DMS79 (cell line): ENCODE results near the gene SLC25A28.

ENCODE experiments used
- DNase-seq: peaks from one replicate; lab custom pipeline; 2025; lab: John Stamatoyannopoulos, UW

Gene SLC25A28

GRCh38 chr10:99590799-99591198 lies 29.4 kb downstream of the SLC25A28 start:
- no peak for DNase-seq

DNA sequence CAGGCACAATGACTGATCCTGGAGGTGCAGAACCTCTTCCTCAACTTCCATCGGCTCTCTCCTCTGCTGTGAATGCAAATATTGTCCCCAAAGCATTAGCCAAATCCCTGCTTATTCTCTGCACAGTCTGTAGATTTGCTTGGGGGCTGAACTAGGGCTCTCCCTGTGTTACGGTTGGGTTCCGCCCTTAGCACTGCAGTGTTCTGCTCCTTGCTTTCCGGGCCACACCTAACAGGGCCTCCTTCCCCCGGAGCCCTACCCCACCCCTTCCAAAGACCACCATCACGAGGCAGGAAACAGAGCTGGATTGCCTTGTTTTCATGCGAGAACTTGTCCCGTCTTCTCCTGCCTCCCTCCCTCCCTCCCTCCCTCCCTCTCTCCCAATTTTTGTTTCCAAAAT lies 36.6 kb downstream of the SLC25A28 start:
- no peak for DNase-seq

GRCh38 chr10:99582255-99582770 lies 37.9 kb downstream of the SLC25A28 start:
- DNase-seq = no peak

DNA sequence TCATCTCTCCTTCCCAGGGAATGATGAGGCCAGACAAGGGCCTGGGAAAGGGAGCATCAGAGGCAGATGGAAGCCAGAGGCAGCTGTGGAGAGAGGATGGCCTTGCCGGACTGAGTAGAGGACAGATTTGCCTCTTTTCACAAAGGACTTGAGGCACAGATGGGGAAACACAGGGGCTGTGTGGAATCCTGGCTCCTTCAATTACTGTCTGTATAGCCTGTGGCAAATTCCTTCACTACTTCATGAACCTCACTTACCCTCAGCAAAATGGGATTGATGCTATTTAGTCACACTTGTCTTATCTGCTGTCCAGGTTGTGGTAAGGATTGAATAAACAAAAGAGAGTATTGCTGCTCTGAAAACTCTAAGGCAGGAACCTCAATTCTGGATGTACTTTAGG lies 40.3 kb downstream of the SLC25A28 start:
- no peak for DNase-seq

DNA sequence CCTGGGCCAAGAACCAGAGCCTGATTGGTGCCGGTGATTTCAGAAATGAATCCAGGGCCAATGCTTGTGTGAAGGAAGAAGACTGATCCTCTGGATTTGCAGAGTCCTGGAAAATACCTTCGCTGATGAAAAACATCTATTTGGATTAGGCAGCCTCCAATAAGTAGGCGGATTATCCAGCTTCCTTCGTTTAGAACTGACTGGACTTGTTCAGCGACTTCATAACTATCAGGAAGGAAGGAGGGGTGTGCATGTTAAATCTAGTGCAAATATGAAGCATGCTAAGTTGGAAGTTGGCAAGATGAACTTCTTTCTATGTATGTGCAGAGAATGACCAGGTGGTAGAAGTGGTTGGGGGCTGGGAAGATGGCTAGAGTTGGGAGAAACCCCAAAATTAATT lies 46.4 kb downstream of the SLC25A28 start:
- DNase-seq = no peak

GRCh38 chr10:99571816-99572215 lies 48.4 kb downstream of the SLC25A28 start:
- DNase-seq = no peak

DNA sequence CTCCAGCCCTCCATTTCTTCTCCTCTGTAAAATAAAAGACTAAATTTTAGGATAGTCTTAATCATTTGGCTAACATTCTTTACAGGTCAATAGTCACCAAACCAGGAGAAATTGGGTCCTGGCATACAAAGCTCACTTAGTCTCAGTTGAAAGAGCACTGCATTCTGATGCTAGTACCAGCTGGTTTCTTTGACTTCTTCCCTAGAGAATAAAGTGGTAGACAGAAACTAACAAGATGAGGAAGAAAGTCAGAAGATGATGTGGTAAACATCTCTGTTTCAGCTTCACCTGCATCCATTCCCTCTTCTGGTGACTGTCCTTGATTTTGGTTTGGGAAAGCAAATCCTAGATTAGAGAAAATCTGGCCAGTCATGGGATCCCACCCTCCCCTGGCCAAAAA lies 50.3 kb downstream of the SLC25A28 start:
- DNase-seq = no peak

DNA sequence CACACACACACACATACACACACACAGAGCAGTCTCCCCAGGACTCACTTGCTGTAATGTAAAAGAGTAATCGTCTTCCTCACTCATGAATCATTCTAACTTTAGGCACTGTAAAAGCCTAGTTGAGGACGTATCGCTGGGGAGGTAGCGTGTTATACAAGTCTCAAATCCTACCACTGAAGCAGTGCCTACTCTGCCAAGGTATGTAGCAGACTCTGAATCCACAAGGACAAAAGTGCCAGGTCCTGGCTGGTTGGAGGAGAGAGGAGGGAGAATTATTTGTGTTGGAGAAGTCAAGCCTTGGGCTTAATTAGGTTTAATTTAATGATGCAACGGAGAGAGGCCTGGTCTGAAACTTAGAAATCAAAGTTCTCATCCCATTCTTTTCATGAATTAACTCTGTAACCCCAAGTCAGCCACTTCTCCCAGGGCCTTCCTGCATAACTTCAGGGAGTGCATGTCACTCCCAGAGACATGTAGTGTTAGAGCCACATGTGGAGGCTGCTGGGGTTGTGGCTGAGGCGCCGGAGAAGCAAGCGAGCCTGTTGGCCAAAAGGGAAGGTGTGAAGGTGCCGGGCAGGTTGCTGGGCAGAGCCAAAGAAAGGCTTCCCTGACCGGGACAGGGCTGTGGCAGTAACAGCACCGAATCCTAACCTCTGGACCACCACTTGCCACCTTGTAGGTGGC lies 50.8 kb downstream of the SLC25A28 start:
- no peak for DNase-seq

- no peak for DNase-seq
These were observed 55.1 kb downstream of the SLC25A28 start for GRCh38 chr10:99565166-99565565.

- DNase-seq = no peak
These were observed 55.9 kb downstream of the SLC25A28 start for GRCh38 chr10:99564361-99564760.

DNA sequence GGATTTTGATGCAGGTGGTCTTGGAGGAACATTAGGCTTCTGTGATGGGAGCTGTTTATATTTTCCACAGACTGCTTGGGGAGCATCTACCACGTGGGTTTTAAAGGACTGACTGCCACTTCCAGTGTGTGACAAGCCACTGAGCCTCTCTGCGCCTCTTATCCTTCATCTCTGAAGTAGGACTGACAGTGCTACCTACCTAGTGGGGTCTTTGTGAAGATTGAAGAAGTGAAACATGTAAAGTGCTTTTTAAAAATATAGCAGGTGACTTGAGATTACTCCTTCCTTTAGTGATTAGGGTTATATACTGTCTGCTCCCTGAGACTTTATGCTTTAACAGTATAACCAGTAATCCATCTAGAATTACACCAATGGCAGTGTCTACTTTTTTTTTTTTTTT lies 57.6 kb downstream of the SLC25A28 start:
- DNase-seq = no peak
